Nephron (organoid): ENCODE measurements around the gene MED27.

Source experiments
- H3K27ac Mint-ChIP-seq, 3 experiments: 2 replicates each; pipeline ENCODE4 v1.8.0; 2020; ENCODE audit warnings: mixed read lengths in 3 of 3, mild to moderate bottlenecking in 2 of 3, moderate library complexity in 1 of 3
- H3K27me3 Mint-ChIP-seq: 2 replicates; pipeline ENCODE4 v1.8.0; 2021; ENCODE audit warnings: low read depth, mild to moderate bottlenecking, moderate library complexity, mixed read lengths
- H3K36me3 Mint-ChIP-seq: 2 replicates; pipeline ENCODE4 v1.8.0; 2020; ENCODE audit warnings: low read depth, mixed read lengths
- H3K4me1 Mint-ChIP-seq: 2 replicates; pipeline ENCODE4 v1.8.0; 2020; ENCODE audit warnings: mixed read lengths
- H3K4me3 Mint-ChIP-seq, 3 experiments: 2 replicates each; pipeline ENCODE4 v1.8.0; 2020; ENCODE audit warnings: mild to moderate bottlenecking in 3 of 3, mixed read lengths in 3 of 3, moderate library complexity in 2 of 3
- H3K9me3 Mint-ChIP-seq: 2 replicates; pipeline ENCODE4 v1.8.0; 2020; ENCODE audit warnings: mixed read lengths
- TF ChIP-seq, protein P1 (sequence below), 3 experiments: fragments of 200-600 bp; sonication (generic); IDR thresholded peaks; one replicate each; pipeline ENCODE4 v1.5.0; 2021; ENCODE audit warnings: antibody characterized with exemption in 3 of 3; ENCODE audit not compliant: unreplicated experiment in 3 of 3

MED27 gene

DNA sequence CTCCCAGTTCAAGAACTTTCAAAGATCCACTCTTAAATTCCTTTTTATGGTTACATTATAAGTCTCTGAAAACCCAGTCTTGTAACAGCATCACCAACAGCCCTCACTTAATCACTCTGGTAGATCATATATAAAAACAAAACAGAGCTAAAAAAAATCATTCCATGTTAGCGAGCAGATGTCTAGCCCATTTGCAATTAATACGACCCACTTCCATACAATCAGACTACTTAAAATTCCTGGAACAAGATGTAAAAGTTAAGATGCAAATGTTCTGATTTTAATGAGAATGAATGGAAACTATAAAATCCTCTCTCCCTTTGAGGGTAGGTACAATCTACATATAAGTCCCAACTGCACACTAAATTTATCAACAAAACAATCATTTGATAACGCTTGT, 167.0 kb downstream of the MED27 start:
- H3K27ac Mint-ChIP-seq = no peak overlapping the region
- no peaks in the 10 kb centered on the region for H3K4me1 Mint-ChIP-seq
- no peaks in the 10 kb centered on the region for H3K36me3 Mint-ChIP-seq
- no peak overlapping the region for H3K4me3 Mint-ChIP-seq
- TF ChIP-seq, protein P1, sequence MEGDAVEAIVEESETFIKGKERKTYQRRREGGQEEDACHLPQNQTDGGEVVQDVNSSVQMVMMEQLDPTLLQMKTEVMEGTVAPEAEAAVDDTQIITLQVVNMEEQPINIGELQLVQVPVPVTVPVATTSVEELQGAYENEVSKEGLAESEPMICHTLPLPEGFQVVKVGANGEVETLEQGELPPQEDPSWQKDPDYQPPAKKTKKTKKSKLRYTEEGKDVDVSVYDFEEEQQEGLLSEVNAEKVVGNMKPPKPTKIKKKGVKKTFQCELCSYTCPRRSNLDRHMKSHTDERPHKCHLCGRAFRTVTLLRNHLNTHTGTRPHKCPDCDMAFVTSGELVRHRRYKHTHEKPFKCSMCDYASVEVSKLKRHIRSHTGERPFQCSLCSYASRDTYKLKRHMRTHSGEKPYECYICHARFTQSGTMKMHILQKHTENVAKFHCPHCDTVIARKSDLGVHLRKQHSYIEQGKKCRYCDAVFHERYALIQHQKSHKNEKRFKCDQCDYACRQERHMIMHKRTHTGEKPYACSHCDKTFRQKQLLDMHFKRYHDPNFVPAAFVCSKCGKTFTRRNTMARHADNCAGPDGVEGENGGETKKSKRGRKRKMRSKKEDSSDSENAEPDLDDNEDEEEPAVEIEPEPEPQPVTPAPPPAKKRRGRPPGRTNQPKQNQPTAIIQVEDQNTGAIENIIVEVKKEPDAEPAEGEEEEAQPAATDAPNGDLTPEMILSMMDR (IDR thresholded peaks at IDR 0.05; ENCODE audit: unreplicated experiment in 3 of 3) = no peak
- no peaks in the 10 kb centered on the region for H3K27me3 Mint-ChIP-seq
- no peaks in the 10 kb centered on the region for H3K9me3 Mint-ChIP-seq

DNA sequence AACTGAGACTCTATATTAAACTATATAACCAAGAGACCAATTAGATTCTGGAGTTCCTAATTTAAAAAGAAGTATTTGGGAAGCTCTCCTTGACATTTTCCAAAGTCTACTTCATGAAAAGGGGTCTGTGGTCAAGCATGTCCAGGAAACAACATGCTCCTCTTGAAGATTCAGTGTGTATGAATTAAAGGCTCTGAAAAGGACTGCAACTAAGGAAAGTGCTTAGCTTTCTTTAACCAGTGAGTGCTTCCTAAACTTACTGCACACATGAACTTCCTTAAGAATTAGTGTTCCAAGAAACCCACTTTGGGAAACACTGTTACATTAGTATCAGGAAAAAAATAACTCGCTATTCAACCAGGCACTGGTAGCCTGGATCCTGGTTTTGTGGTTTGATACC, 167.6 kb downstream of the MED27 start:
- H3K36me3 Mint-ChIP-seq = peaks cover 2% of the 10 kb centered on the region
- H3K27me3 Mint-ChIP-seq = no peaks in the 10 kb centered on the region
- H3K4me3 Mint-ChIP-seq = no peak overlapping the region
- H3K4me1 Mint-ChIP-seq = no peaks in the 10 kb centered on the region
- H3K27ac Mint-ChIP-seq = no peak overlapping the region
- H3K9me3 Mint-ChIP-seq = no peaks in the 10 kb centered on the region
- TF ChIP-seq, protein P1 (IDR thresholded peaks at IDR 0.05; ENCODE audit: unreplicated experiment in 3 of 3) = no peak

DNA sequence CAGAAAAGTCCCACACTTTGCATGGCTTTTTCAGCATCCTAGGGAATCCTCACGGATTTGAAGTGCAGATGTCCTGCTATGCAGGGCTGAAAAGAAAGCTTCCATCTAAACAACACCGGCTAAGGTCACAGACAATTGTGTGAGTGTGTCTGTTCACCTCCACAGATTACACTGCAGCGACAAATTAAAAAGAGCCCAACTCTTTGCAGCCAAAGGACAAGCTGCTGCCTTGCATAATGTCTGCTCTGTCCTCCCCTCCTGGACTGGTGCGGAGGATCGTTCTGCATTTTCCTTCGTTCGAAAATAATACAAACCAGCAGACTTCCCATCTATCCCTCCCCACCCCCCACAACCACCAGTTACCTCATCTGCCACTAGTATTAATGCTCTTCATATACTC, 169.1 kb downstream of the MED27 start:
- Mint-ChIP-seq H3K36me3 (peaks cover 17% of the 10 kb centered on the region), H3K4me3 (no peak overlapping the region), H3K9me3 (peaks cover 3% of the 10 kb centered on the region), H3K27me3 (no peaks in the 10 kb centered on the region), H3K4me1 (no peaks in the 10 kb centered on the region), H3K27ac (no peak overlapping the region)
- TF ChIP-seq, protein P1 (IDR thresholded peaks at IDR 0.05; ENCODE audit: unreplicated experiment in 3 of 3) = no peak

DNA sequence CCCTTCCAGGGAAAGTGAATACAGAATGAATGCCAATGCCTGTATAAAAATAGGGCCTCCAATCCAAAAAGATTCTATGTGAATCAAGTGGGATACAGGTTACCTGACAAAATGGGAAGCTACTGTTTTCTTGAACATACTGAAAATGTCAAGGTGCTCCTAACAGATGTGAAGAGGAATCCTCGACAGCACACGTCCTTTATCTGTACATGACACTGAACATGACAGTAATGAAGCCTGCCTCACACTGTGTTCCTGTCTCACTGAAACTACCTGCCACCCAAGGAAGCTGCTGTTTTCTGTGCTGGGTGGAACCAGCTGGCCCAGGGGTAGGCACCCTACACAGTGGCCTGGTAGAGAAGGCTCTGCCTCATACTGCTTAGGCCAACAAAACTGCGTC, 174.5 kb downstream of the MED27 start:
- no peak overlapping the region for H3K4me3 Mint-ChIP-seq
- peaks cover 10% of the 10 kb centered on the region for H3K4me1 Mint-ChIP-seq
- peaks cover 18% of the 10 kb centered on the region for H3K36me3 Mint-ChIP-seq
- H3K27me3 Mint-ChIP-seq = no peaks in the 10 kb centered on the region
- no peak overlapping the region for H3K27ac Mint-ChIP-seq
- TF ChIP-seq, protein P1 (IDR thresholded peaks at IDR 0.05; ENCODE audit: unreplicated experiment in 3 of 3) = no peak
- peaks cover 3% of the 10 kb centered on the region for H3K9me3 Mint-ChIP-seq

DNA sequence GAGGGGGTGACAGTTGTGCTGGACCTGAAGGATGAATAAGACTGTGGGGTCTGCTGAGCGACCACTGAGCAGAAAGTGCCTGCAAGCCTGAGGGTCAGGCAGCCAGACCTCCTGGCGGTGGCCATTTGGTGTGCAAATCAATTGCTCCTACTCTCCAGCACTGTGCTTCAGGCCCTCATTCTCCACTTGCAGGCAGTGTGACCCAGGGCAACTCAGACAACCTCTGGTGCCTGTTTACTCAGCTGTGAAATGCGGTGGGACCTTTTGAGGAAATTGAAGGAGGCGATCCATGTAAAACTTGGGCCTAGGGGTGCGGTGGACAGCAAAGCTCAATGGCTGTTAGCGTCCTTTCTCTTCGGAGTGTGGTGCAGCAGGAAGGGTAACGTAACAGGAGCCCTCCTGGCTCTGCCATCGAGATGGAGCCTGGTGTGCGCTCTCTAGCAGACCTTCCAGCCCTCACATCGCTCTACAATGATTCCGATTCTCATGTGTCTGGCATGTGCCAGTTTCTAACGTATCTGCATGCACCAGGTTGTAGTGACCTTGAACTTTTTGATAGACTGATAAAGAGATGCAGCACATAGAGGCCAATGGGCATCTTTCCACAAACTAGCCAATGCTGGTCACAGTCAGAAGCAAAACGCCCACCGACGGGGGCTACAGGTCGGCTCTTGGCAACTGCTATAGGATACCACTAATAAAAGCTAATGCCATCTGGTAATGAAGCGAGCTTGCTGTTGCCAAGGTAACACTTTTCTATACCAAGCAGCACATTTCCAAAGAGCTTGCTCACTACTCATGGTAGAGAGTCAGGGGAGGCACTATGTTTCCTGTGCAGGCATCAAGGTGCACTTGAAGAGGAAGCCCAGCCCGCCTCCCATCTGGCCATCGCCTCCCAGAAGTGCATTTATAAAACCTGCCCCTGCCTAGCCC, 180.1 kb downstream of the MED27 start:
- Mint-ChIP-seq H3K4me3 (no peak overlapping the region), H3K36me3 (no peaks in the 10 kb centered on the region), H3K4me1 (peaks cover 19% of the 10 kb centered on the region), H3K9me3 (no peaks in the 10 kb centered on the region), H3K27ac (peak overlapping the region in 1 of 3 experiments; percentile 42), H3K27me3 (no peaks in the 10 kb centered on the region)
- TF ChIP-seq, protein P1 (IDR thresholded peaks at IDR 0.05; ENCODE audit: unreplicated experiment in 3 of 3) = no peak
